Nephron progenitor cell (in vitro differentiated cells): ENCODE data around the gene SLF2.

ENCODE experiments used
- DNase-seq: peaks from one replicate; pipeline ENCODE4 v3.0.0; 2021
- H3K27ac Mint-ChIP-seq: 2 replicates; pipeline ENCODE4 v1.8.0; 2021; ENCODE audit warnings: mild to moderate bottlenecking, moderate library complexity, mixed read lengths
- H3K27me3 Mint-ChIP-seq: 2 replicates; pipeline ENCODE4 v1.8.0; 2021; ENCODE audit warnings: mild to moderate bottlenecking, low read depth, mixed read lengths; ENCODE audit not compliant: poor library complexity
- H3K36me3 Mint-ChIP-seq: 2 replicates; pipeline ENCODE4 v1.8.0; 2021; ENCODE audit warnings: low read depth, mixed read lengths
- H3K4me1 Mint-ChIP-seq: 2 replicates; pipeline ENCODE4 v1.8.0; 2021; ENCODE audit warnings: mixed read lengths
- H3K4me3 Mint-ChIP-seq: 2 replicates; pipeline ENCODE4 v1.8.0; 2021; ENCODE audit warnings: mild to moderate bottlenecking, moderate library complexity, mixed read lengths
- H3K9me3 Mint-ChIP-seq: 2 replicates; pipeline ENCODE4 v1.8.0; 2021; ENCODE audit warnings: mild to moderate bottlenecking, moderate library complexity, mixed read lengths
- TF ChIP-seq, protein P1 (sequence below): fragments of 200-600 bp; sonication (generic); IDR thresholded peaks from 2 replicates; pipeline ENCODE4 v1.5.0; 2021; ENCODE audit warnings: antibody characterized with exemption

The SLF2 gene

GRCh38 chr10:100923580-100923979 is 10.8 kb downstream of the SLF2 start:
- H3K4me1 Mint-ChIP-seq, result peaks cover 4% of the 10 kb centered on the region
- DNase-seq, result no peak
- H3K9me3 Mint-ChIP-seq, result no peaks in the 10 kb centered on the region
- H3K36me3 Mint-ChIP-seq, result peaks cover 76% of the 10 kb centered on the region
- TF ChIP-seq, protein P1, sequence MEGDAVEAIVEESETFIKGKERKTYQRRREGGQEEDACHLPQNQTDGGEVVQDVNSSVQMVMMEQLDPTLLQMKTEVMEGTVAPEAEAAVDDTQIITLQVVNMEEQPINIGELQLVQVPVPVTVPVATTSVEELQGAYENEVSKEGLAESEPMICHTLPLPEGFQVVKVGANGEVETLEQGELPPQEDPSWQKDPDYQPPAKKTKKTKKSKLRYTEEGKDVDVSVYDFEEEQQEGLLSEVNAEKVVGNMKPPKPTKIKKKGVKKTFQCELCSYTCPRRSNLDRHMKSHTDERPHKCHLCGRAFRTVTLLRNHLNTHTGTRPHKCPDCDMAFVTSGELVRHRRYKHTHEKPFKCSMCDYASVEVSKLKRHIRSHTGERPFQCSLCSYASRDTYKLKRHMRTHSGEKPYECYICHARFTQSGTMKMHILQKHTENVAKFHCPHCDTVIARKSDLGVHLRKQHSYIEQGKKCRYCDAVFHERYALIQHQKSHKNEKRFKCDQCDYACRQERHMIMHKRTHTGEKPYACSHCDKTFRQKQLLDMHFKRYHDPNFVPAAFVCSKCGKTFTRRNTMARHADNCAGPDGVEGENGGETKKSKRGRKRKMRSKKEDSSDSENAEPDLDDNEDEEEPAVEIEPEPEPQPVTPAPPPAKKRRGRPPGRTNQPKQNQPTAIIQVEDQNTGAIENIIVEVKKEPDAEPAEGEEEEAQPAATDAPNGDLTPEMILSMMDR, result no peak
- no peak overlapping the region for H3K27ac Mint-ChIP-seq
- no peaks in the 10 kb centered on the region for H3K27me3 Mint-ChIP-seq
- H3K4me3 Mint-ChIP-seq, result no peak overlapping the region

GRCh38 chr10:100927266-100927665 is 14.5 kb downstream of the SLF2 start:
- TF ChIP-seq, protein P1, result no peak
- H3K9me3 Mint-ChIP-seq, result no peaks in the 10 kb centered on the region
- no peak overlapping the region for H3K4me3 Mint-ChIP-seq
- peaks cover 75% of the 10 kb centered on the region for H3K36me3 Mint-ChIP-seq
- no peaks in the 10 kb centered on the region for H3K4me1 Mint-ChIP-seq
- no peaks in the 10 kb centered on the region for H3K27me3 Mint-ChIP-seq
- no peak overlapping the region for H3K27ac Mint-ChIP-seq
- DNase-seq, result no peak

GRCh38 chr10:100928039-100928438 is 15.3 kb downstream of the SLF2 start:
- H3K27ac Mint-ChIP-seq, result no peak overlapping the region

DNA sequence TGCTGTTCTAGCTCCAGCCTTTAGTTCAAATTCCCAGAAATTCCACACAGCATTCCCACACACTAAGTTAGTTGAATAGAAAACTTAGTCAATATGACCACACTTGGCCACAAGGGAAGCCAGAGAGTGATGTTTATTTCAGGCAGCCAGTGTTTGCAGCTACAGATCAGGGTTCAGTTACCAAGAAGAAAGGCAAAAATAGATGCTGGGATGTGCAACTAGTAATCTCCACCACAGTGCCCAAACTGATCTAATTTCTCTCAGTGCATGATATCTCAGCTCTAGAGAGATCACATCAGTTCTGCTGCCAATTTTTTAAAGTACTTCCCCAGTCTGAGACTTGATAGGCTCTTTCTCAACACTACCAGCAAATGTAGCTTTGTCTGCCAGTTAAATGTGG is 17.6 kb downstream of the SLF2 start:
- TF ChIP-seq, protein P1, result no peak
- Mint-ChIP-seq H3K4me3 (no peak overlapping the region), H3K9me3 (no peaks in the 10 kb centered on the region), H3K27me3 (no peaks in the 10 kb centered on the region), H3K4me1 (no peaks in the 10 kb centered on the region), H3K27ac (no peak overlapping the region), H3K36me3 (peaks cover 64% of the 10 kb centered on the region)
- DNase-seq, result no peak

More at GRCh38 chr10:100928039-100928438, 15.3 kb downstream of the SLF2 start:
- H3K9me3 Mint-ChIP-seq, result no peaks in the 10 kb centered on the region
- TF ChIP-seq, protein P1, result no peak
- H3K4me1 Mint-ChIP-seq, result no peaks in the 10 kb centered on the region
- peaks cover 75% of the 10 kb centered on the region for H3K36me3 Mint-ChIP-seq
- no peak overlapping the region for H3K4me3 Mint-ChIP-seq
- DNase-seq, result no peak
- H3K27me3 Mint-ChIP-seq, result no peaks in the 10 kb centered on the region

DNA sequence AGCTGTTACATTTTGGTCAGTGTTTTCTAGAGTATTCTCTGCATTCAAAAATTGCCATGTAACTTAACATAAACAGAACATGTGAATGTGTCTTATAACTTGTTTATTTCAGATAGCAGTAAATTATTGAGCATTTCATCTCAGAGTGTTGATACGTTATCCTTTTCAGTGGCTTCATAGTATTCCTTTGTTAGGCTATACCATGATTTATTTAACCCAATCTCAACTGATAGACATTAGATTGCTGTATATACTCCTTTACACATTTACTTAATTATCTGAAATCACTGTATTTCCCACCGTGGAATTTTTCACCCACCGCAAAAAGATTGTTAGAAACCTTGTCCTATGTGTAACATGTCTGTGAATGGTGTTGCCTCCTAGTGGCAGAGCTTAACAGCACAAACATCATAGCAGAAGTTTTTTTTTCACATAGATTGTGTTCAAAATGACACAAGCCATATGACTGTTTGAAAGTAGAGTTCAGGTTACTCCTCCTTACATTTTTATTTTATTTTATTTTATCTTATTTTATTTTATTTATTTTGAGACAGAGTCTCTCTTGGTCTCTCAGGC is 21.4 kb downstream of the SLF2 start:
- Mint-ChIP-seq H3K9me3 (no peaks in the 10 kb centered on the region), H3K36me3 (peaks cover 57% of the 10 kb centered on the region), H3K27ac (no peak overlapping the region), H3K4me1 (no peaks in the 10 kb centered on the region), H3K27me3 (no peaks in the 10 kb centered on the region), H3K4me3 (no peak overlapping the region)
- TF ChIP-seq, protein P1, result peak; percentile 40
- no peak for DNase-seq

DNA sequence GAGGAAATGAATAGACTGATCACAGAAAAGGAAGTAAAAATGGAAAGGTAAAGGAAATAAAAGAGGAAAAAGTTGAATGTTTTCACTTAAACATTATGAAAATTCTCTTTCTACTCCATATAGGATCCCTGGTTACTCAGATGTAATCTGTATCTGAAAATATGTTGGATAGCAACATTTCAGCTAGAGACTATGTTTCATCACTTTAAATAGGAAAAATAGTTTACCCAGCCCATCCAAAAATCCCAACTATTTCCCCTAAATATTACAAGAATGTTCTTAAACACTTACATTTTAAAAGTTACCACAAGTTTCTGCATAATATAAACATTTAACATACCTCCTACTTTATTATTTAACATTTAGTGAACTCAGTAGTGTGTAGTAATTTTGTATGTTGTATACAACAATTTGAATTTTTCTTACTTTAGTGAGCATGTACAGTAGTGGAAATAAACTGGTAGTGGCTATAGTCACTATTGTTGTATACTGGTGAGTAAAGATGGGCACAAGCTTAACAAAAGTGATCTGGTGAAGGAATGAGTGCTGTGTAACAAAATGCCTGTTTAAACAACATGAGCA is 27.1 kb downstream of the SLF2 start:
- no peak for DNase-seq
- Mint-ChIP-seq H3K27ac (no peak overlapping the region), H3K36me3 (peaks cover 69% of the 10 kb centered on the region), H3K4me3 (no peak overlapping the region), H3K4me1 (no peaks in the 10 kb centered on the region), H3K9me3 (no peaks in the 10 kb centered on the region), H3K27me3 (no peaks in the 10 kb centered on the region)
- TF ChIP-seq, protein P1, result no peak
